ENCODE data around the gene MYZAP. TPM values are rescaled to one million over a fixed set of nuclear protein-coding genes. Genes with fewer than 3 reads are reported as not detected.
A peak's percentile ranks its signal among the peaks of the same experiment; 100 is the strongest.

MYZAP gene
- total RNA-seq, 4 donors from 2014 or later: 0.98 to 9.3 (median 2.7) TPM

DNA sequence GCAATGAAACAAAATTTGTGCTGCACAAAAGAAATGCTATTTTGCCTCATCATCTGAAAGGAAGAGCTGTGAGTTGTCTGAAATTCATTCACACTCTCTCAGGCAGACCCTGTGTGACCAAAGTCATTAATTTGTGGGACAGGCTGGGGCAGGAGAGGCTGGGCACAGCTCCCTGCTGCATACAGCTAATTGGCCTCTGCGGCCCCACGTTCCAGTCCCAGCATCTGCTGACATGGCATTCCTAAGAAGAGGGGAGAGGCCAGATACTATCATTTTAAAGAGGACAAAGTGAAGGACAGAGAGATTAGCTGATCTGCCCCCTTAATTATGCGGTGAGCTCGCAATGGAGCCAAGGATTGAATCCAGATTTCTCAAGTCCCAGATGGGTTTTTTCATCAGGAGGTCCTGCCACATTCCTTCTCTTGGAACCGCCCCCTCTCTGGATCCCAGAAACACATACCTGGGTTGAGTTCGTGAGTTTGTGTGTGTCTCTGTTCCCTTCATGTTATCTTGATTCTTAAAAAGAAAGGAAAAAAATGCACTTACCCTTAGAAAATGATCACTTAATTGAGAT is 139.9 kb downstream of the MYZAP start:
- Histone ChIP-seq H3K4me1 (peaks cover 0 to 8% (median 0%) of the 10 kb centered on the region in 4 donors), H3K27ac (no peak overlapping the region), H3K27me3 (no peaks in the 10 kb centered on the region), H3K36me3 (peaks cover 0 to 10% (median 0%) of the 10 kb centered on the region in 3 donors), H3K4me3 (no peak overlapping the region), H3K9me3 (peaks cover 0 to under 1% (median 0%) of the 10 kb centered on the region in 4 donors)
- TF ChIP-seq EP300 (IDR thresholded peaks at IDR 0.05) (no peak), POLR2A (IDR thresholded peaks at IDR 0.05) (no peak)
- TF ChIP-seq, protein P1, sequence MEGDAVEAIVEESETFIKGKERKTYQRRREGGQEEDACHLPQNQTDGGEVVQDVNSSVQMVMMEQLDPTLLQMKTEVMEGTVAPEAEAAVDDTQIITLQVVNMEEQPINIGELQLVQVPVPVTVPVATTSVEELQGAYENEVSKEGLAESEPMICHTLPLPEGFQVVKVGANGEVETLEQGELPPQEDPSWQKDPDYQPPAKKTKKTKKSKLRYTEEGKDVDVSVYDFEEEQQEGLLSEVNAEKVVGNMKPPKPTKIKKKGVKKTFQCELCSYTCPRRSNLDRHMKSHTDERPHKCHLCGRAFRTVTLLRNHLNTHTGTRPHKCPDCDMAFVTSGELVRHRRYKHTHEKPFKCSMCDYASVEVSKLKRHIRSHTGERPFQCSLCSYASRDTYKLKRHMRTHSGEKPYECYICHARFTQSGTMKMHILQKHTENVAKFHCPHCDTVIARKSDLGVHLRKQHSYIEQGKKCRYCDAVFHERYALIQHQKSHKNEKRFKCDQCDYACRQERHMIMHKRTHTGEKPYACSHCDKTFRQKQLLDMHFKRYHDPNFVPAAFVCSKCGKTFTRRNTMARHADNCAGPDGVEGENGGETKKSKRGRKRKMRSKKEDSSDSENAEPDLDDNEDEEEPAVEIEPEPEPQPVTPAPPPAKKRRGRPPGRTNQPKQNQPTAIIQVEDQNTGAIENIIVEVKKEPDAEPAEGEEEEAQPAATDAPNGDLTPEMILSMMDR (IDR thresholded peaks at IDR 0.05): no peak
- DNase-seq (ENCODE audit: low spot score in 2 of 2): no peak
- WGBS, 2 donors: 71 to 72% methylated on average over 6 of the region's 6 CpGs

GRCh38 chr15:57732526-57733331 is 141.0 kb downstream of the MYZAP start:
- peak; percentile 38 to 80 for DNase-seq (ENCODE audit: low spot score in 2 of 2)

GRCh38 chr15:57734860-57735259 is 143.2 kb downstream of the MYZAP start:
- no peak for DNase-seq (ENCODE audit: low spot score in 2 of 2)
- Histone ChIP-seq H3K4me3 (no peak overlapping the region), H3K27me3 (no peaks in the 10 kb centered on the region), H3K27ac (no peak overlapping the region), H3K4me1 (peaks cover 0 to 8% (median 0%) of the 10 kb centered on the region in 4 donors), H3K36me3 (no peaks in the 10 kb centered on the region), H3K9me3 (peaks cover 0 to 5% (median 0%) of the 10 kb centered on the region in 4 donors)
- WGBS, 2 donors: 40 to 48% methylated on average over 2 of the region's 2 CpGs
- TF ChIP-seq, protein P1 (IDR thresholded peaks at IDR 0.05): no peak
- no peak for TF ChIP-seq POLR2A (IDR thresholded peaks at IDR 0.05)
- no peak for TF ChIP-seq EP300 (IDR thresholded peaks at IDR 0.05)

More at GRCh38 chr15:57732526-57733331, 141.0 kb downstream of the MYZAP start:
- WGBS, 2 donors: 40 to 42% methylated on average over 12 of the region's 12 CpGs
- Histone ChIP-seq H3K9me3 (peaks cover 0 to 5% (median 0%) of the 10 kb centered on the region in 4 donors), H3K27me3 (no peaks in the 10 kb centered on the region), H3K27ac (no peak overlapping the region), H3K4me1 (peaks cover 0 to 8% (median 0%) of the 10 kb centered on the region in 4 donors), H3K36me3 (peaks cover 0 to 4% (median 0%) of the 10 kb centered on the region in 3 donors), H3K4me3 (no peak overlapping the region)
- TF ChIP-seq, protein P1 (IDR thresholded peaks at IDR 0.05): peak; percentile 54 to 86 (median 73)
- no peak for TF ChIP-seq POLR2A (IDR thresholded peaks at IDR 0.05)

Other genes starting within 250 kb of the MYZAP start
- 10 to 100 TPM; 15.9 to 36.7 (median 29.2) TPM for gene CGNL1, start 215.4 kb upstream of the MYZAP start, total RNA-seq
- 100 to 1,000 TPM in 1 of 4 donors, 10 to 100 TPM in 3; 32.7 to 643 (median 56.4) TPM for gene POLR2M, start 114.8 kb downstream of the MYZAP start, total RNA-seq